Measurements from ENCODE around the gene OPCML. TPM values are rescaled to one million over a fixed set of nuclear protein-coding genes. Genes with fewer than 3 reads are reported as not detected.

OPCML gene
- total RNA-seq, 1 experiment from 2014 or later = 0.21 TPM

GRCh38 chr11:133228471-133229329 lies 303.6 kb downstream of the OPCML start:
- no peaks in the 10 kb centered on the region for H3K27me3 ChIP-seq (ENCODE audit: control insufficient read depth, insufficient read depth, low read length)
- no peak overlapping the region for H3K4me3 ChIP-seq (ENCODE audit: insufficient read depth, low read depth, low read length)
- no peaks in the 10 kb centered on the region for H3K36me3 ChIP-seq (replicated peaks; ENCODE audit: control insufficient read depth, insufficient read depth, low read length)
- DNase-seq = peak; percentile 80

- peak; percentile 55 for DNase-seq
- Histone ChIP-seq H3K27me3 (ENCODE audit: control insufficient read depth, insufficient read depth, low read length) (no peaks in the 10 kb centered on the region), H3K4me3 (ENCODE audit: insufficient read depth, low read depth, low read length) (no peak overlapping the region), H3K36me3 (replicated peaks; ENCODE audit: control insufficient read depth, insufficient read depth, low read length) (no peaks in the 10 kb centered on the region)
These were observed 304.6 kb downstream of the OPCML start for GRCh38 chr11:133227632-133228111.

GRCh38 chr11:133224271-133224670 lies 308.0 kb downstream of the OPCML start:
- Histone ChIP-seq H3K36me3 (replicated peaks; ENCODE audit: control insufficient read depth, insufficient read depth, low read length) (no peaks in the 10 kb centered on the region), H3K27me3 (ENCODE audit: control insufficient read depth, insufficient read depth, low read length) (no peaks in the 10 kb centered on the region), H3K4me3 (ENCODE audit: insufficient read depth, low read depth, low read length) (no peak overlapping the region)
- no peak for DNase-seq

DNA sequence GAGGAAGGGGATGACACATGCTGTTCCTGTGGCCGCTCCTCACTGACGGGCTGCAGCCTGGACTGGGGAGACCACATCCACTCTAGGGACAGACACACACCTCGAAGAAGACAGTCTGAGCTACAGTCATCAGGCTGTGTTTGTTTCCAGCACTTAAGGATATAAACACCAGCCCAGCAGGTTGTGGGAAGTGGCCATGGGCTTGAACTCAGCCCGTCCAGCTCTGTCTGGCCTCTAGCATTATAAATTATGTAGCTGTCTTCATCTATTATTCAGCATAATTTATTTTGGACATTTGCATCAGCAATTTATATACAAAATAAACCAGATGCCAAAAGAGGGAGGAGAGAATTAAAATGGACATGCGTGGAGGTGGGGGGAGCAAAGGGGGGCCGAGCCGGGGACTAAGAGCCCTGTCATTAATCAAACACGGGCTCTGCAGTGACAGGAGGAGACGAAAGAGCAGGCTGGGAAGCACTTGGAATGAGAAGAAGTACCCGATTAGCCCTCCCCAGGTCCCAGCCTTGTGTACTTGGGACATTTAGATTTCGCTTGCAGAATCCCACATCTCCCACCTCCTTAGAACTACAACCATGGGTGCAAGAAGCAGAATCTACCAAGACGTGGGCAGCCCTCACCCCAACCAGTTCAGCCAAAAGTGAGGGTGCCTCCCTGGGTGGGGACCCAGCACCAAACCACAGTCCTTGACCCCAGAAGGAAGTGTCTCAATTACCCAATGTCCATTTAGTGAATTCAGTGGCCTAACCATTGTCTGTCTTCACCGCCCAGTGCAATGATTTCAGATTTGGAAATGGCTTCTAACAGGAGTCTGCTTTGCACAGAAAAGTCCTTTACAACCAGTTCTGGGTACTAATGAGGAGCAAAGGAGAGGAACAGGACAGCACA lies 309.6 kb downstream of the OPCML start:
- Histone ChIP-seq H3K27me3 (ENCODE audit: control insufficient read depth, insufficient read depth, low read length) (no peaks in the 10 kb centered on the region), H3K36me3 (replicated peaks; ENCODE audit: control insufficient read depth, insufficient read depth, low read length) (no peaks in the 10 kb centered on the region), H3K4me3 (ENCODE audit: insufficient read depth, low read depth, low read length) (no peak overlapping the region)
- no peak for DNase-seq

GRCh38 chr11:133219543-133219942 lies 312.8 kb downstream of the OPCML start:
- Histone ChIP-seq H3K4me3 (ENCODE audit: insufficient read depth, low read depth, low read length) (no peak overlapping the region), H3K36me3 (replicated peaks; ENCODE audit: control insufficient read depth, insufficient read depth, low read length) (no peaks in the 10 kb centered on the region), H3K27me3 (ENCODE audit: control insufficient read depth, insufficient read depth, low read length) (no peaks in the 10 kb centered on the region)
- DNase-seq = peak; percentile 55

- no peak overlapping the region for H3K4me3 ChIP-seq (ENCODE audit: insufficient read depth, low read depth, low read length)
- no peaks in the 10 kb centered on the region for H3K36me3 ChIP-seq (replicated peaks; ENCODE audit: control insufficient read depth, insufficient read depth, low read length)
- DNase-seq = no peak
- H3K27me3 ChIP-seq (ENCODE audit: control insufficient read depth, insufficient read depth, low read length) = no peaks in the 10 kb centered on the region
These were observed 315.5 kb downstream of the OPCML start for GRCh38 chr11:133216813-133217212.

DNA sequence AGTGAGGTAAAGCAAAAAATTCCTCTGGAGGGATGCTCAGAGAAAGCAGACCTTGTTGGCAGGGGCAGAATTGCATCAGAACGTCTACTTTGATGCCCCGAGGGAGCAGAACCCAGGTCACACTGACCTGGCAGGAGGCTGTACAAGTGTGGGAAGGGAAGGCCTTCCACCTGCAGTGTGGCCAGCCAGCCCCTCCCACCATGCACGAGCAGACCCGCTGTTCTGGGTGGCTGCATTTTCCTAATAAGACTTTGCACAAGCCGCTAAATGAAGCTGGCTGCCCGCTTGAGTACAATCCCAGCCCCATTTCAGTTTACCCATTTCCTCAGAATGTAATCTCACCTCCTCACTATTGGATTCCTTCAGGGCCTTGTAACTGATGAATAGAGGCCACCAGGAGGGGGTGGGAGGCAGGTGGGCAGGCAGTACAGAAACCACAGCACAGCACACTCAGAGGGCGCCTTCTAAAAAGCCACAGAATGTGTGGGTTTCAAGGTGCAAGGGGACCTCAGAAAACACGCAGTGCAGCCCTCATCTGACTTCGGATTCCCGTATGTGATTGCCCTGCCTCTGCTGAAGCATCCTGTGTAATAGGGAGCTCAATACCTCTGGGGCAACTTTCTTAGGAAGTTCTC lies 316.6 kb downstream of the OPCML start:
- no peak for DNase-seq
- H3K27me3 ChIP-seq (ENCODE audit: control insufficient read depth, insufficient read depth, low read length) = no peaks in the 10 kb centered on the region
- H3K4me3 ChIP-seq (ENCODE audit: insufficient read depth, low read depth, low read length) = no peak overlapping the region
- H3K36me3 ChIP-seq (replicated peaks; ENCODE audit: control insufficient read depth, insufficient read depth, low read length) = no peaks in the 10 kb centered on the region

GRCh38 chr11:133214646-133215045 lies 317.7 kb downstream of the OPCML start:
- no peak for DNase-seq
- H3K36me3 ChIP-seq (replicated peaks; ENCODE audit: control insufficient read depth, insufficient read depth, low read length) = no peaks in the 10 kb centered on the region
- no peaks in the 10 kb centered on the region for H3K27me3 ChIP-seq (ENCODE audit: control insufficient read depth, insufficient read depth, low read length)
- H3K4me3 ChIP-seq (ENCODE audit: insufficient read depth, low read depth, low read length) = no peak overlapping the region

GRCh38 chr11:133212201-133212600 lies 320.1 kb downstream of the OPCML start:
- Histone ChIP-seq H3K4me3 (ENCODE audit: insufficient read depth, low read depth, low read length) (no peak overlapping the region), H3K36me3 (replicated peaks; ENCODE audit: control insufficient read depth, insufficient read depth, low read length) (no peaks in the 10 kb centered on the region), H3K27me3 (ENCODE audit: control insufficient read depth, insufficient read depth, low read length) (no peaks in the 10 kb centered on the region)
- DNase-seq = no peak

- no peaks in the 10 kb centered on the region for H3K27me3 ChIP-seq (ENCODE audit: control insufficient read depth, insufficient read depth, low read length)
- H3K4me3 ChIP-seq (ENCODE audit: insufficient read depth, low read depth, low read length) = no peak overlapping the region
- H3K36me3 ChIP-seq (replicated peaks; ENCODE audit: control insufficient read depth, insufficient read depth, low read length) = no peaks in the 10 kb centered on the region
- DNase-seq = no peak
These were observed 324.3 kb downstream of the OPCML start for GRCh38 chr11:133207995-133208394.

DNA sequence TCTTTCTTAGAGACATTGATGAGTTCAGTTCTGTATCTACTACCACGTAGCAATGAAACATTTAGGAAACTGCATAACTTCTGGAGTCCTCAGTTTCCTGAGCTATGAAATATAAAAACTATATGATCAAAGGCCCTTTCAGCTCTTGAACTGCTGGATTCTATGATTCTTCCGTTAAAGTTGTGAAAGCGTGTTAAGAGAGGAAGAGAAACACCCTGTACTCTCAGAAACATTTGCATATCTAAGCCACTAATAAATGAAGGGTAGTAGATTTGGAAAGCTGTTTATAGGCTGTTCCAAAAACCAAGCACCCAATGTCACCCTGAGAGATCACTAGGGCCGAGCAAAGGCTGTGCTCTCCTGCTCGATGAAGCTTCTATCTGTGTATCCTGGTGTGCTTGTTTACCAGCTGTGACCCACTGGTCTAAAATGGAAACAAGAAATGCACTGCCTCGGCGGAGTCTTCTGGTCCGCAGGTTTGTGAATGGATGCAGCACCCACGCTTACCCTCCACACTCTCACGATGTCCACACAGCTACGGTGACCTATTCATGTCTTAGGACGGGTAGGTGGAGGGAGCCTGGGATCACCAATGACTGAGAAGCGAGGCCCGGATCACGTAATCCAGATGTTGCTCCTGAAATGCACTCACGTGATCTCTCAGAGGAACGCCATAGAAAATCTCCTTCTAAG lies 325.8 kb downstream of the OPCML start:
- Histone ChIP-seq H3K36me3 (replicated peaks; ENCODE audit: control insufficient read depth, insufficient read depth, low read length) (no peaks in the 10 kb centered on the region), H3K27me3 (ENCODE audit: control insufficient read depth, insufficient read depth, low read length) (no peaks in the 10 kb centered on the region), H3K4me3 (ENCODE audit: insufficient read depth, low read depth, low read length) (no peak overlapping the region)
- no peak for DNase-seq

GRCh38 chr11:133204158-133204557 lies 328.1 kb downstream of the OPCML start:
- H3K4me3 ChIP-seq (ENCODE audit: insufficient read depth, low read depth, low read length) = no peak overlapping the region
- no peaks in the 10 kb centered on the region for H3K27me3 ChIP-seq (ENCODE audit: control insufficient read depth, insufficient read depth, low read length)
- DNase-seq = no peak
- no peaks in the 10 kb centered on the region for H3K36me3 ChIP-seq (replicated peaks; ENCODE audit: control insufficient read depth, insufficient read depth, low read length)

GRCh38 chr11:133202816-133203215 lies 329.5 kb downstream of the OPCML start:
- H3K4me3 ChIP-seq (ENCODE audit: insufficient read depth, low read depth, low read length) = no peak overlapping the region
- H3K36me3 ChIP-seq (replicated peaks; ENCODE audit: control insufficient read depth, insufficient read depth, low read length) = no peaks in the 10 kb centered on the region
- no peak for DNase-seq
- no peaks in the 10 kb centered on the region for H3K27me3 ChIP-seq (ENCODE audit: control insufficient read depth, insufficient read depth, low read length)

DNA sequence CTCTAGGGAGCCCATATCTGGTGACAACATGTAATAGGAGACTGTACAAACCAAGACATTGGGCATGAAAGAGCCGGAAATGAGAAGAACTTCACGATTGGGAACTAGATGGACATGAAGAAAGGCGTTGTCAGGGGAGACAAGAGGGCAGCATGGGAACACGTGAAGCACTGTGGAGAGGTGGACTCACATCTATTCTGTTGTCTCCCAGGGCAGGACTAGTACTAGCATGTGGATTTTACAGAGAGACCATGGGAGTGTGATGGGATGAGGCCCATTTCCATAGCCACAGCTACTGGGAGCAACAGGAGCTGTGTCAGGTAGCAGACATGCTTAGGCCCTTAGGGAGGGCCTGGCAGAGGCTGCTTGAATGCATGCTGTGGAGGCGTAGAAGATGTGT lies 333.9 kb downstream of the OPCML start:
- Histone ChIP-seq H3K4me3 (ENCODE audit: insufficient read depth, low read depth, low read length) (no peak overlapping the region), H3K27me3 (ENCODE audit: control insufficient read depth, insufficient read depth, low read length) (no peaks in the 10 kb centered on the region), H3K36me3 (replicated peaks; ENCODE audit: control insufficient read depth, insufficient read depth, low read length) (no peaks in the 10 kb centered on the region; the same call in 1 of the 2 replicates)
- no peak for DNase-seq

Measured in H7 (cell line).